ENCODE data around the gene MRPL53. TPM values are rescaled to one million over a fixed set of nuclear protein-coding genes. Genes with fewer than 3 reads are reported as not detected.
A peak's percentile ranks its signal among the peaks of the same experiment; 100 is the strongest.

Gene MRPL53
- polyA plus RNA-seq, 4 donors = 46.7 to 75.1 (median 54.3) TPM

DNA sequence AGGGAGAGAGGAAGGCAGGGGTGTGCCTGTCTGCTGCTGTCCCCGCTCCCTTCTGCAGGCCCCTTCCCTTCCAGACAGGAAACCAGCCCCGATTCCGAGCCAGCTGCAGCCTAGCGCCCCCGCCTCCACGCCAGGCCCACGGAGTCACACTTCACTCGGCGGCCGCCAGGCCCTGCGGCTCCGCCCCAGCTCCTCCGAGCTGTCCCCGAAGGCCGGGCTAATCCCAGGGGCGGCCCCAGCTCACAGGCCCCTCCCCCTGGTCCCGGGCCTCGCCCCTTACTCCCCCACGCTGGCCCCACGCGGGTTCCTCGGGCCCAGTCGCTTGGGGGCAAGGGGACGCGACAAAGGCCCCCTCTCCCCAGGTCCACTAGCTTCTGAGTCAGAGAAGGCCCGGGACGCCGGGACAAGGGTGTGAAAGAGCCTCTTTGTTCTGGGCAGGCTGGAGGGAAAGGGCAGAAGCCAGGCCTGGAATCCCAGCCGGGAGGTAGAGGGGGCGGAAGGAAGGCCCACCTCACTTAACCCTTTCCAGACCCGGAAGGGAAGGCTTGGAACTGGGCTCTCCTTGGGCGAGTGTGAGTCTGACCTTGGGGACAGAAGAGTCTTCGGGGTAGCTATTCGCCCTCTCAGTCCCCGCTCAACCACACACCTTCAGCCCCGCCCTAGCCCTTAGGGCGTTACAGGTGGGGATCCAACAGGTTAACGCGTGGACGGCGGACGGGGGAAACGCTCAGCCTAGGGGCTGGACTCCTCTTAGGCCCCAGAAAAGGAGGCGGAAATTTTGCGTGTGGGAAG, 31.9 kb downstream of the MRPL53 start:
- DNase-seq (peak; percentile 88 to 96), FAIRE-seq (no peak)
- Histone ChIP-seq H3K27ac (ENCODE audit: low read depth in 1 of 3, low read length in 2 of 3) (peak overlapping the region; percentile 82 to 99 (median 99)), H3K4me1 (ENCODE audit: control insufficient read depth in 3 of 3, insufficient read depth in 2 of 3, low read depth in 1 of 3, low read length in 2 of 3) (peaks cover 3 to 52% (median 13%) of the 10 kb centered on the region in 3 donors), H3K4me3 (ENCODE audit: low read depth in 1 of 3, low read length in 3 of 3) (peak overlapping the region; percentile 45 to 85 (median 58)), H3K36me3 (ENCODE audit: control insufficient read depth in 3 of 3, insufficient read depth in 2 of 3, low read depth in 1 of 3, low read length in 3 of 3) (peaks cover 0 to 28% (median 0%) of the 10 kb centered on the region in 3 donors), H3K27me3 (ENCODE audit: control insufficient read depth in 3 of 3, insufficient read depth in 3 of 3, low read length in 3 of 3) (no peaks in the 10 kb centered on the region), H3K9me3 (ENCODE audit: control insufficient read depth in 2 of 2, insufficient read depth in 1 of 2, low read depth in 1 of 2, low read length in 1 of 2) (no peaks in the 10 kb centered on the region)
- 6 to 15% (median 14%) methylated on average over 40 to 45 of the region's 45 CpGs for WGBS, 3 donors

DNA sequence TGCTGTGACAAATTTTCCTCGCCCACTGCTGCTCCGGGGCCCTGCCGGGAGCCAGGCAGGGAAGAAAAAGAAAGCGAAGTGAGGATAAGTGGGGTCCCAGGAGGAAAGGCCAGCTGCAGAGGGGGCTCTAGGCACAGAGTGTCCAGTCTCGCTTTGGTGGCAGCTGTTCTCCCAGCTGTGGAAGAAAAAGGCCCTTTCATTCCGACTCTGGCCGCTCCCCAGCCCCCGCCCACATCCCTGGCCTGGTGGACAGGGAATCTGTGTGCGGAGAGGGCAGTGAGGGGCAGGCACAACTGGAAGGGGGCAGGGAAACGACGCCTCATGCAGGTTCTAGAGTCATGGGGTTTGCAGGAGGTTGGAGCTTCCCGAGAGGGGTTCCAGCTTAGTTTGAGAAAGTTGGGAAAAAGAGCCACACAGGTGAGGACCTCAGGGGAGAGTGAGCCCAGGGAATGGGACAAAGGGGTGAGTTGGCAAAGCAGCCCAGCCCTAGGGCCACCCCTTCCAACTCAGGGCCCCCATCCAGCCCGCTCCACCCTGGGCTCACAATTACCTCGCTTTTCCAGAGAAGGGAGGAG, 32.6 kb downstream of the MRPL53 start:
- H3K9me3 ChIP-seq (ENCODE audit: control insufficient read depth in 2 of 2, insufficient read depth in 1 of 2, low read depth in 1 of 2, low read length in 1 of 2) = no peaks in the 10 kb centered on the region
- H3K4me1 ChIP-seq (ENCODE audit: control insufficient read depth in 3 of 3, insufficient read depth in 2 of 3, low read depth in 1 of 3, low read length in 2 of 3) = peaks cover 3 to 52% (median 13%) of the 10 kb centered on the region in 3 donors
- H3K36me3 ChIP-seq (ENCODE audit: control insufficient read depth in 3 of 3, insufficient read depth in 2 of 3, low read depth in 1 of 3, low read length in 3 of 3) = peaks cover 0 to 29% (median 0%) of the 10 kb centered on the region in 3 donors
- H3K4me3 ChIP-seq (ENCODE audit: low read depth in 1 of 3, low read length in 3 of 3) = peak overlapping the region in 2 of 3 donors; percentile 58 to 85
- H3K27me3 ChIP-seq (ENCODE audit: control insufficient read depth in 3 of 3, insufficient read depth in 3 of 3, low read length in 3 of 3) = no peaks in the 10 kb centered on the region
- no peak for FAIRE-seq
- H3K27ac ChIP-seq (ENCODE audit: low read depth in 1 of 3, low read length in 2 of 3) = peak overlapping the region; percentile 75 to 99 (median 82)
- 13 to 17% (median 15%) methylated on average over 14 of the region's 14 CpGs for WGBS, 3 donors
- DNase-seq = peak; percentile 25 to 68

DNA sequence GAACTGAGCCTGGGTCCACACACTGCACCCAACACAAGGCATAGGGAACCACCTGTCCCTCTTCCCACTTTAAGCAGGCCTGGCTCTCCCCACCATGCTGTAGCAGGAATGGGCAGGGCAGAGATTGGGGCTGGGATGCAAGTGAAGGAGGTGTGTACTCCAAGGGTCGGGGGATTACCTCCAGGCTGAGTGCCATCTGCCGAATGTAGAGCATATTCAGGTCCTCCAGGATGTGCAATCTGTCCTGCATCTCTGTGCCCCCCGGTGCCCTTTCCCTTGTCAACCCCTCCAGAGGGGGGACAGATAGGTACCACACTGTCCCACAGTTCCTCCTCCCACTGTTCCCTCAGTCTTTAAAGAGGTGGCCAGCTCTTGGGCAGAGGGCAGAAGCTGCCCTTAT, 33.1 kb downstream of the MRPL53 start:
- Histone ChIP-seq H3K4me3 (ENCODE audit: low read depth in 1 of 3, low read length in 3 of 3) (peak overlapping the region in 2 of 3 donors; percentile 58 to 85), H3K9me3 (ENCODE audit: control insufficient read depth in 2 of 2, insufficient read depth in 1 of 2, low read depth in 1 of 2, low read length in 1 of 2) (no peaks in the 10 kb centered on the region), H3K4me1 (ENCODE audit: control insufficient read depth in 3 of 3, insufficient read depth in 2 of 3, low read depth in 1 of 3, low read length in 2 of 3) (peaks cover 3 to 50% (median 13%) of the 10 kb centered on the region in 3 donors), H3K36me3 (ENCODE audit: control insufficient read depth in 3 of 3, insufficient read depth in 2 of 3, low read depth in 1 of 3, low read length in 3 of 3) (peaks cover 0 to 29% (median 0%) of the 10 kb centered on the region in 3 donors), H3K27ac (ENCODE audit: low read depth in 1 of 3, low read length in 2 of 3) (peak overlapping the region in 2 of 3 donors; percentile 82 to 99), H3K27me3 (ENCODE audit: control insufficient read depth in 3 of 3, insufficient read depth in 3 of 3, low read length in 3 of 3) (no peaks in the 10 kb centered on the region)
- DNase-seq = no peak
- 6 to 28% (median 19%) methylated on average over 3 of the region's 3 CpGs for WGBS, 3 donors
- FAIRE-seq = no peak

DNA sequence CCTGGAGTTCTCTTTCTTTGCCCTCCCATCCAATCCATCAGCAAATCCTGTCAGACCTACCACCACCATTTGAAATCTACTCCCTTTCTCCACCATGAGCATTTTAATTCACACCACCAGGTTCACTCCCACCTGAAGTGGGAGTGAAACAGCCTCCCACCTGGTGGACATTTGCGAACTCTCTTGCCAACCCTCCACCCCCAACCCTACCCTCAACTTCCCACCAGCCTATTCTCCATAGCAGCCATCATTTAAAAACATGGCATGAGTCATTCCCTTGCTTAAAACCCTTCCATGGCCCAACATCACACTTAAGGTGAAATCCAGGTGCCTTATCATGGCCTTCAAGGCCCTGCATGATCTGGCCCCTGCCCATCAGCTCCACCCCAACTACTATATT, 34.2 kb downstream of the MRPL53 start:
- no peak overlapping the region for H3K4me3 ChIP-seq (ENCODE audit: low read depth in 1 of 3, low read length in 3 of 3)
- H3K27me3 ChIP-seq (ENCODE audit: control insufficient read depth in 3 of 3, insufficient read depth in 3 of 3, low read length in 3 of 3) = no peaks in the 10 kb centered on the region
- FAIRE-seq = no peak
- H3K36me3 ChIP-seq (ENCODE audit: control insufficient read depth in 3 of 3, insufficient read depth in 2 of 3, low read depth in 1 of 3, low read length in 3 of 3) = peaks cover 0 to 29% (median 0%) of the 10 kb centered on the region in 3 donors
- no peaks in the 10 kb centered on the region for H3K9me3 ChIP-seq (ENCODE audit: control insufficient read depth in 2 of 2, insufficient read depth in 1 of 2, low read depth in 1 of 2, low read length in 1 of 2)
- no peak overlapping the region for H3K27ac ChIP-seq (ENCODE audit: low read depth in 1 of 3, low read length in 2 of 3)
- H3K4me1 ChIP-seq (ENCODE audit: control insufficient read depth in 3 of 3, insufficient read depth in 2 of 3, low read depth in 1 of 3, low read length in 2 of 3) = peaks cover 3 to 44% (median 13%) of the 10 kb centered on the region in 3 donors
- DNase-seq = no peak
- WGBS, 3 donors = 83 to 95% (median 91%) methylated on average over 1 of the region's 1 CpG

DNA sequence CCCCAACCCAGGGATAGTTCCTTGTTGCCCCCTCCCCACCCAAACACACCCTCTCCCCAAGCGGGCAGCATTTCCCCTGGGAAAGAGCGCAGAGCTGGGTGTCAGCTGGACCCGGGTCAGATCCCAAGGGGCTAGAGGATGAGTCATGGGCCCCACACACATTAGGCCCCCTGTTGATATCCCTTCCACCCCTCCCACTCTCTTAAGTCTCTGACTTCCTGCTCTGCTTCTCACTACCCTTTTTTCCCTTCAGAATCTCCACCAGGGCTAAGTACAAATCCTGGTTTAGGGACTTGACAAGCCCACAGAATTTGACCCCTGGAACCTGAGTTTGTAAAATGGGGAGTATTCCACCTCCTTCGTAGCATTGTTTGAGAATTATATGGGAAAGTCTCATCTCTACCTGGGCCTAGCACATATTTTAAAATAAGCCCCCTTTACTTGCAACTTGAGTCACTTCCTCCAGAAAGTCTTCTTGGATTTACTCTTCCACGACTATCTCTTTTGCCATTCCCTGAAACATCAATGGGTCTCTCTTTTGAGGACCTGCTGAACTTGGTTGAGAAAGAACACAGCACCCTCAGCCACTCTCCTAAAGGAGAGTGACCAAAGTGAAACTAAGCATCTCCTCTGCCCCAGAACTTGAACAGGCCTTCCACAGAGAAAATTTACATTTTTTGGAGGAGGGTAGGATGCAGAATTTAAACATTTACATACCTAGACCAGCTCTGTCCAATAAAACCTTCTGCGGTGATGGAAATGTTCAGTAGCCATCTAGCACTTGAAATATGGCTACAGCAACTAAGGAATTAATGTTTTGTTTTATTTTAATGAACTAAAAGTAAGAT, 35.4 kb downstream of the MRPL53 start:
- no peak overlapping the region for H3K4me3 ChIP-seq (ENCODE audit: low read depth in 1 of 3, low read length in 3 of 3)
- WGBS, 3 donors = 66 to 80% (median 79%) methylated on average over 6 of the region's 6 CpGs

DNA sequence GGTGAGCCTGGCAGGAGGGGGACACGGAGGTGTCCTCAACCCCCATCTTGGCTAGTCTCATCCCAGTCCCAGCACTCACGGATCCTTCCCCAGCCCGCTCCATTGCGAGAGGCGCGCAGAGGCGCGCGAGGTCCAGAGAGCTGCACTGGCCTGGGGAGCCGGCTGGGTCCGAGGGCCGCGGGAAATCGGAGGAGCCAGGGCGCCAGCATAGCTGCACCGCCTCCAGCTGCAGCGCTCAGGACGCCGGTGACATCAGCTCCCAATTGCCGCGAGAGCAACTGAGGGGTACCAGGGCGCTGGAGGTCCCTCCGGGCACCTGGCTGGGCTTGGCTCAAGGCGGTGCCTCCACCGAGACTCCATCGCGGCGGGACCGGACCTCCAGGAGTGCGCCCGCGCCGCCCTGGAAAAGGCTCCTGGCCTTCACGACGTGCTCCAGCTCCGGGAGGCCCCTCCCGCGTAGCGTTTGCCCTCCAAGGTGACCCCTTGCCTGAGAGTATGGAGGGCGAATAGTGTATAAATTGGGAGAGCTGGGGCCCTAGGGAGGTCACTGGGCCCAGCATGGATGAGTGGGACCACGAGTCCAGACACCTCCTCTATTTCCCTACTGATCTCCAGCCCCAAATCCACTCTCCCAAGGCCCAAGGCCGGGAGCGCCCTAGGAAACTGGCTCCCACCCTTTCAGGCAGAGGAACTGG, 36.2 kb downstream of the MRPL53 start:
- no peak for FAIRE-seq
- H3K4me3 ChIP-seq (ENCODE audit: low read depth in 1 of 3, low read length in 3 of 3) = no peak overlapping the region
- H3K9me3 ChIP-seq (ENCODE audit: control insufficient read depth in 2 of 2, insufficient read depth in 1 of 2, low read depth in 1 of 2, low read length in 1 of 2) = no peaks in the 10 kb centered on the region
- peaks cover 0 to 41% (median 0%) of the 10 kb centered on the region in 3 donors for H3K36me3 ChIP-seq (ENCODE audit: control insufficient read depth in 3 of 3, insufficient read depth in 2 of 3, low read depth in 1 of 3, low read length in 3 of 3)
- no peaks in the 10 kb centered on the region for H3K27me3 ChIP-seq (ENCODE audit: control insufficient read depth in 3 of 3, insufficient read depth in 3 of 3, low read length in 3 of 3)
- peak overlapping the region in 1 of 3 donors; percentile 4 for H3K27ac ChIP-seq (ENCODE audit: low read depth in 1 of 3, low read length in 2 of 3)
- WGBS, 3 donors = 81 to 92% (median 87%) methylated on average over 38 to 43 of the region's 43 CpGs
- DNase-seq = no peak
- H3K4me1 ChIP-seq (ENCODE audit: control insufficient read depth in 3 of 3, insufficient read depth in 2 of 3, low read depth in 1 of 3, low read length in 2 of 3) = peaks cover 3 to 49% (median 13%) of the 10 kb centered on the region in 3 donors

More for the DNA sequence above, 35.4 kb downstream of the MRPL53 start:
- DNase-seq (no peak), FAIRE-seq (no peak)
- Histone ChIP-seq H3K4me1 (ENCODE audit: control insufficient read depth in 3 of 3, insufficient read depth in 2 of 3, low read depth in 1 of 3, low read length in 2 of 3) (peaks cover 3 to 42% (median 13%) of the 10 kb centered on the region in 3 donors), H3K9me3 (ENCODE audit: control insufficient read depth in 2 of 2, insufficient read depth in 1 of 2, low read depth in 1 of 2, low read length in 1 of 2) (no peaks in the 10 kb centered on the region), H3K27me3 (ENCODE audit: control insufficient read depth in 3 of 3, insufficient read depth in 3 of 3, low read length in 3 of 3) (no peaks in the 10 kb centered on the region), H3K27ac (ENCODE audit: low read depth in 1 of 3, low read length in 2 of 3) (peak overlapping the region in 1 of 3 donors; percentile 4), H3K36me3 (ENCODE audit: control insufficient read depth in 3 of 3, insufficient read depth in 2 of 3, low read depth in 1 of 3, low read length in 3 of 3) (peaks cover 0 to 36% (median 0%) of the 10 kb centered on the region in 3 donors)

DNA sequence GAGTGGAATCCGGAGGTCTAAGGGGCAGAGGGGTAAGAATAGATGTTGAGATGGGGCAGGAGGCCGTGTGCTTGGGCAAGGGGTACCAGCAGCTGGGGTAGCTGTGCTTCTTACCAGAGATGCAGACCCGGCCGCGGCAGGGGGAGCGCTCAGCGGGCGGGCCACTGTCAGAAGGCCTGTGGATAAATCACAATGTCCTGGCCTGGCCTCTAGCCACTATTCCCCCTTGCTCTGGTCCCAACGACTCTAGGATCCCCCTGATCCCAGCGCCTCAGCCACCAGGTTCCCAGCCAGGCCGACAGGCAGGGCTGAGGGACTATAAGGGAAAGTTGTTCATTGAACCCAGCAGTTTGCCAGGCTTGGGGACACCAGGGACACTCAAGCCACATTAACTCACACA, 42.0 kb downstream of the MRPL53 start:
- no peaks in the 10 kb centered on the region for H3K9me3 ChIP-seq (ENCODE audit: control insufficient read depth in 2 of 2, insufficient read depth in 1 of 2, low read depth in 1 of 2, low read length in 1 of 2)
- peak overlapping the region; percentile 51 to 73 (median 70) for H3K27ac ChIP-seq (ENCODE audit: low read depth in 1 of 3, low read length in 2 of 3)
- H3K27me3 ChIP-seq (ENCODE audit: control insufficient read depth in 3 of 3, insufficient read depth in 3 of 3, low read length in 3 of 3) = no peaks in the 10 kb centered on the region
- H3K4me3 ChIP-seq (ENCODE audit: low read depth in 1 of 3, low read length in 3 of 3) = no peak overlapping the region
- FAIRE-seq (no peak), DNase-seq (no peak)
- peaks cover 0 to 60% (median 3%) of the 10 kb centered on the region in 3 donors for H3K4me1 ChIP-seq (ENCODE audit: control insufficient read depth in 3 of 3, insufficient read depth in 2 of 3, low read depth in 1 of 3, low read length in 2 of 3)
- H3K36me3 ChIP-seq (ENCODE audit: control insufficient read depth in 3 of 3, insufficient read depth in 2 of 3, low read depth in 1 of 3, low read length in 3 of 3) = peaks cover 0 to 68% (median 2%) of the 10 kb centered on the region in 3 donors
- WGBS, 3 donors = 35 to 75% (median 67%) methylated on average over 11 of the region's 11 CpGs
